Fibroblast of lung (primary cell): Measurements from ENCODE around the gene MINDY4B. TPM values are rescaled to one million over a fixed set of nuclear protein-coding genes. Genes with fewer than 3 reads are reported as not detected.
A peak's percentile ranks its signal among the peaks of the same experiment; 100 is the strongest.

ENCODE experiments used
- DNase-seq, 2 donors: peaks; one replicate each; pipeline versions ENCODE4 v3.0.0 to v3.0.0-alpha.2; 2010; ENCODE audit warnings: low read depth in 2 of 2
- H2AFZ ChIP-seq: 2 replicates; pipeline ENCODE4 v1.5.1; 2012; ENCODE audit warnings: low read length, control low read depth, inconsistent platforms
- H3K27ac ChIP-seq: 2 replicates; pipeline ENCODE4 v1.5.1; 2011; ENCODE audit warnings: low read length, control low read depth; ENCODE audit not compliant: insufficient read depth
- H3K27me3 ChIP-seq: 2 replicates; pipeline ENCODE4 v1.5.1; 2011; ENCODE audit warnings: mild to moderate bottlenecking, low read length; ENCODE audit not compliant: control insufficient read depth, insufficient read depth
- H3K36me3 ChIP-seq: 2 replicates; pipeline ENCODE4 v1.5.1; 2011; ENCODE audit warnings: low read length; ENCODE audit not compliant: control insufficient read depth, insufficient read depth
- H3K4me1 ChIP-seq: 2 replicates; pipeline ENCODE4 v1.5.1; 2011; ENCODE audit warnings: low read length; ENCODE audit not compliant: control insufficient read depth, insufficient read depth; ENCODE audit errors: extremely low read depth
- H3K4me2 ChIP-seq: 2 replicates; pipeline ENCODE4 v1.5.1; 2011; ENCODE audit warnings: low read length, control low read depth; ENCODE audit not compliant: insufficient read depth; ENCODE audit errors: extremely low read depth
- H3K4me3 ChIP-seq, 4 experiments: fragments of 200-600 bp in 1 of 4; sonication (generic) in 1 of 4; replicated peaks in 1 of 4; 2 replicates each; pipeline ENCODE4 v1.5.1; 2011 to 2016; ENCODE audit warnings: low read length in 4 of 4, low read depth in 3 of 4, mild to moderate bottlenecking in 3 of 4, control low read depth in 2 of 4, inconsistent platforms in 1 of 4, mixed read lengths in 1 of 4; ENCODE audit not compliant: insufficient read depth in 1 of 4; ENCODE audit errors: control extremely low read depth in 1 of 4
- H3K79me2 ChIP-seq: 2 replicates; pipeline ENCODE4 v1.5.1; 2012; ENCODE audit warnings: mild to moderate bottlenecking, low read length, inconsistent platforms; ENCODE audit not compliant: control insufficient read depth, insufficient read depth
- H3K9ac ChIP-seq: 2 replicates; pipeline ENCODE4 v1.5.1; 2011; ENCODE audit warnings: mild to moderate bottlenecking, low read length, control low read depth; ENCODE audit not compliant: insufficient read depth
- H3K9me3 ChIP-seq: 2 replicates; pipeline ENCODE4 v1.5.1; 2012; ENCODE audit warnings: low read depth, low read length; ENCODE audit not compliant: control insufficient read depth, insufficient read depth
- H4K20me1 ChIP-seq: 2 replicates; pipeline ENCODE4 v1.5.1; 2011; ENCODE audit warnings: low read length; ENCODE audit not compliant: control insufficient read depth, insufficient read depth; ENCODE audit errors: extremely low read depth
- CTCF ChIP-seq, 2 donors: IDR thresholded peaks in 1 of 2; conservative IDR thresholded peaks in 1 of 2; 1 replicate in 1 of 2; 2 replicates in 1 of 2; pipeline ENCODE4 v1.5.1; 2011 to 2012; ENCODE audit warnings: low read length in 2 of 2, control low read depth in 1 of 2, inconsistent platforms in 1 of 2, low read depth in 1 of 2, mild to moderate bottlenecking in 1 of 2
- EZH2 ChIP-seq: IDR thresholded peaks from 2 replicates; pipeline ENCODE4 v1.5.1; 2012; ENCODE audit warnings: low read length, control low read depth, mild to moderate bottlenecking; ENCODE audit errors: missing control alignments
- polyA minus RNA-seq: library from RNA; depleted of rRNA, polyadenylated mRNA; stranded (reverse); fragments of >200 nt; gene quantifications from 2 replicates; pipeline ENCODE4 v1.2.3, GENCODE V29; 2011; ENCODE audit warnings: low replicate concordance
- polyA plus RNA-seq, 2 donors: library from polyadenylated mRNA; depleted of rRNA in 1 of 2; stranded (reverse) in 1 of 2; unstranded in 1 of 2; fragments of >200 nt; gene quantifications; 2 replicates each; pipeline ENCODE4 v1.2.1, GENCODE V29; 2011 to 2012; ENCODE audit warnings: missing spikeins in 1 of 2
- total RNA-seq: library from RNA; depleted of rRNA; stranded (reverse); fragments of >200 nt; gene quantifications from 2 replicates; pipeline ENCODE4 v1.2.1, GENCODE V29; 2014

The MINDY4B gene
- not detected in 2 replicates for total RNA-seq
- not detected in 2 replicates for polyA plus RNA-seq
- polyA plus RNA-seq (2012) = not detected in 2 replicates
- not detected in 2 replicates for polyA minus RNA-seq

GRCh38 chr3:150905339-150905738 lies at the start of gene MINDY4B:
MINDY4B (minus strand) TSS chr3:150905439; CDS start chr3:150905439, 0 bp downstream.
- TF ChIP-seq CTCF (conservative IDR thresholded peaks at IDR 0.05 in 1 of 2, IDR thresholded peaks at IDR 0.05 in 1 of 2; ENCODE audit: low read depth in 1 of 2, low read length in 2 of 2) (no peak), EZH2 (no peak)
- Histone ChIP-seq H3K27me3 (peaks cover 14% of the 10 kb centered on the region), H3K9ac (no peak within 1 kb of the TSS), H3K79me2 (no peaks in the 10 kb centered on the region), H4K20me1 (no peaks in the 10 kb centered on the region), H3K4me1 (no peaks in the 10 kb centered on the region), H3K9me3 (no peaks in the 10 kb centered on the region), H3K4me2 (no peak within 1 kb of the TSS), H2AFZ (no peak within 1 kb of the TSS), H3K36me3 (no peaks in the 10 kb centered on the region), H3K4me3 (no peak within 1 kb of the TSS), H3K27ac (no peak within 1 kb of the TSS)
- no peak for DNase-seq

DNA sequence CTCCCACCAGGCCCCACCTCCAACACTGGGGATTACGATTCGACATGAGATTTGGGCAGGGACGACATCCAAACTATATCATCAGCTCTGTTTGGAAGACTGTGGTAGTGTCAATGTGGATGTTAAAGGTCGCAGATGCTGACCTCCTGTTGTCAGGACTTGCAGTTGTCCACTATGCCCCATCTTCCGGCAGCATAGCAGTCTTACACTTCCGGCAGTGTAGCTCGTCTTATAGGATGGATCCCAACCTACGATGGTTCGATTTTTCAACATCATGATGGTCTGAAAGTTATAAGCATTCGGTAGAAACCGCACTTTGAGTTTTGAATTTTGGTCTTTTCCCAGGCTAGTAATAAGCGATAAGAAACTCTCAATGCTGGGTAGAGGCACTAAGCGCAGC lies 46.7 kb upstream of the MINDY4B start:
- H3K36me3 ChIP-seq = no peaks in the 10 kb centered on the region
- H3K27me3 ChIP-seq = peaks cover 3% of the 10 kb centered on the region
- no peak overlapping the region for H2AFZ ChIP-seq
- no peaks in the 10 kb centered on the region for H4K20me1 ChIP-seq
- no peak overlapping the region for H3K4me2 ChIP-seq
- H3K4me3 ChIP-seq = no peak overlapping the region
- no peak overlapping the region for H3K27ac ChIP-seq
- DNase-seq = no peak
- no peaks in the 10 kb centered on the region for H3K9me3 ChIP-seq
- H3K4me1 ChIP-seq = no peaks in the 10 kb centered on the region
- no peaks in the 10 kb centered on the region for H3K79me2 ChIP-seq
- H3K9ac ChIP-seq = no peak overlapping the region
- TF ChIP-seq EZH2 = no peak
- TF ChIP-seq CTCF (conservative IDR thresholded peaks at IDR 0.05 in 1 of 2, IDR thresholded peaks at IDR 0.05 in 1 of 2; ENCODE audit: low read depth in 1 of 2, low read length in 2 of 2) = no peak

DNA sequence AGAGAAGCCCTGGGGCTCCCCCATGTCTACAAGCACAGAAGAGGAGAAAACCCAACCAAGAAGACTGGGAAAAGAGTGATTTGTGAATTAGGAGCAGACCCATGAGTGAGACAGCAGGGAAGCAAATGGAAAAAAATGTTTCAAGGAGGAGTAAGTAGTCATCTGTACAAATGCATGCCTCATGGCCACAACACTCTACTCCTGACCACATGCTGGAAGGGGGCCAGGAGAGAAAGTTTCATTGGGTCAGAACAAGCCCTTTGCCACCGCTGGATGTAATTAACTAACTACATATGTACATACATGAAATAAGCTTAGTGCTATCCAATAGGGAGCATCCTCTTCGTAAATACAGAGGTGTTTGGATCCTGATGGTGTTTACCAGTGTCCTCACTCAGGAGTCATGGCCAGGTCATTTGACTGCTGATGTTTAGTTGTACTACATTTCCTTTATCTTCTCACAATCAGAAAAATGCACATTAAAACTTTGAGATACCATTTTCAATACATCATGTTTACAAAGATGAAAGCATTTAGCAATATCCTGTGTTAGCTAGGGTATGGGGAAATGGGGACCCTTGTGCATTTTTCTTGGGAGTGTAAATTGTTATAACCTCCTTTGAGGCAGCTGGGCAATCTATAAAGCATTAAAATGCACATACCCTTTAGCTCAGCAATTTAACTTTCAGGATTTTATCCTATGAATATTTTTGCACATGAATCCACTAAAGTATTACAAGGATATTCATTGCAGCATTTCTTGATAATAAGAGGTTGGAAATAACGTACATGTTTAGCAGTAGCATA lies 40.2 kb upstream of the MINDY4B start:
- Histone ChIP-seq H3K79me2 (no peaks in the 10 kb centered on the region), H3K4me3 (no peak overlapping the region), H3K9me3 (no peaks in the 10 kb centered on the region), H3K9ac (no peak overlapping the region), H3K27ac (no peak overlapping the region), H2AFZ (no peak overlapping the region), H3K4me1 (no peaks in the 10 kb centered on the region), H3K4me2 (no peak overlapping the region), H3K27me3 (no peaks in the 10 kb centered on the region), H3K36me3 (no peaks in the 10 kb centered on the region), H4K20me1 (no peaks in the 10 kb centered on the region)
- peak; percentile 59 to 88 for DNase-seq
- TF ChIP-seq CTCF (conservative IDR thresholded peaks at IDR 0.05 in 1 of 2, IDR thresholded peaks at IDR 0.05 in 1 of 2; ENCODE audit: low read depth in 1 of 2, low read length in 2 of 2) (no peak), EZH2 (no peak)
